ENCODE measurements around the gene PRR20G. TPM values are rescaled to one million over a fixed set of nuclear protein-coding genes. Genes with fewer than 3 reads are reported as not detected.

Gene PRR20G
- total RNA-seq, 1 experiment from 2014 or later: not detected

Other genes with a start within 250 kb of the PRR20G start
- gene PRR23E, start 94.9 kb downstream of the PRR20G start, total RNA-seq (2014; rRNA removed; shearing (Covaris generic)): not detected in 2 replicates